ENCODE results near the gene JMJD1C.
A peak's percentile ranks its signal among the peaks of the same experiment; 100 is the strongest.

JMJD1C gene

GRCh38 chr10:63257778-63258177 is 208.0 kb downstream of the JMJD1C start:
- Histone ChIP-seq H3K4me2 (ENCODE audit: low read length) (0 out of 2 replicates have a peak overlapping the region, but pooled peaks have one; percentile 71), H3K4me3 (ENCODE audit: low read length) (no peak overlapping the region), H3K79me2 (ENCODE audit: low read length) (peaks cover 100% of the 10 kb centered on the region), H3K9me3 (ENCODE audit: insufficient read depth, low read length) (no peaks in the 10 kb centered on the region), H3K36me3 (replicated peaks; ENCODE audit: low read depth, low read length) (peaks cover 40% of the 10 kb centered on the region), H3K9ac (ENCODE audit: low read length) (no peak overlapping the region), H3K27me3 (ENCODE audit: low read depth, low read length) (no peaks in the 10 kb centered on the region), H4K20me1 (ENCODE audit: insufficient read depth, low read length) (peaks cover 77% of the 10 kb centered on the region), H3K27ac (ENCODE audit: low read length) (no peak overlapping the region), H2AFZ (ENCODE audit: low read depth, low read length) (no peak overlapping the region), H3K4me1 (ENCODE audit: low read length) (peaks cover 68% of the 10 kb centered on the region)
- no peak for TF ChIP-seq CTCF (IDR thresholded peaks at IDR 0.05; ENCODE audit: low read depth, low read length)

GRCh38 chr10:63256009-63256773 is 209.6 kb downstream of the JMJD1C start:
- Histone ChIP-seq H4K20me1 (ENCODE audit: insufficient read depth, low read length) (peaks cover 88% of the 10 kb centered on the region), H3K4me2 (ENCODE audit: low read length) (peak overlapping the region; percentile 29)
- TF ChIP-seq EZH2phosphoT487 (IDR thresholded peaks at IDR 0.05; ENCODE audit: low read depth), result no peak
- no peak for TF ChIP-seq CTCF (IDR thresholded peaks at IDR 0.05; ENCODE audit: low read depth, low read length)

GRCh38 chr10:63255316-63255715 is 210.5 kb downstream of the JMJD1C start:
- Histone ChIP-seq H3K27ac (ENCODE audit: low read length) (no peak overlapping the region), H4K20me1 (ENCODE audit: insufficient read depth, low read length) (peaks cover 97% of the 10 kb centered on the region), H2AFZ (ENCODE audit: low read depth, low read length) (no peak overlapping the region), H3K4me3 (ENCODE audit: low read length) (no peak overlapping the region), H3K4me2 (ENCODE audit: low read length) (no peak overlapping the region), H3K9me3 (ENCODE audit: insufficient read depth, low read length) (no peaks in the 10 kb centered on the region), H3K36me3 (replicated peaks; ENCODE audit: low read depth, low read length) (peaks cover 29% of the 10 kb centered on the region), H3K4me1 (ENCODE audit: low read length) (peaks cover 43% of the 10 kb centered on the region), H3K79me2 (ENCODE audit: low read length) (peaks cover 100% of the 10 kb centered on the region), H3K27me3 (ENCODE audit: low read depth, low read length) (no peaks in the 10 kb centered on the region), H3K9ac (ENCODE audit: low read length) (no peak overlapping the region)
- TF ChIP-seq CTCF (IDR thresholded peaks at IDR 0.05; ENCODE audit: low read depth, low read length) (no peak), EZH2phosphoT487 (IDR thresholded peaks at IDR 0.05; ENCODE audit: low read depth) (no peak)

More at GRCh38 chr10:63256009-63256773, 209.6 kb downstream of the JMJD1C start:
- H3K27me3 ChIP-seq (ENCODE audit: low read depth, low read length), result no peaks in the 10 kb centered on the region
- no peak overlapping the region for H2AFZ ChIP-seq (ENCODE audit: low read depth, low read length)
- H3K4me3 ChIP-seq (ENCODE audit: low read length), result no peak overlapping the region
- peaks cover 52% of the 10 kb centered on the region for H3K4me1 ChIP-seq (ENCODE audit: low read length)
- H3K9me3 ChIP-seq (ENCODE audit: insufficient read depth, low read length), result no peaks in the 10 kb centered on the region
- no peak overlapping the region for H3K9ac ChIP-seq (ENCODE audit: low read length)
- H3K36me3 ChIP-seq (replicated peaks; ENCODE audit: low read depth, low read length), result peaks cover 32% of the 10 kb centered on the region
- H3K79me2 ChIP-seq (ENCODE audit: low read length), result peaks cover 100% of the 10 kb centered on the region
- no peak overlapping the region for H3K27ac ChIP-seq (ENCODE audit: low read length)

DNA sequence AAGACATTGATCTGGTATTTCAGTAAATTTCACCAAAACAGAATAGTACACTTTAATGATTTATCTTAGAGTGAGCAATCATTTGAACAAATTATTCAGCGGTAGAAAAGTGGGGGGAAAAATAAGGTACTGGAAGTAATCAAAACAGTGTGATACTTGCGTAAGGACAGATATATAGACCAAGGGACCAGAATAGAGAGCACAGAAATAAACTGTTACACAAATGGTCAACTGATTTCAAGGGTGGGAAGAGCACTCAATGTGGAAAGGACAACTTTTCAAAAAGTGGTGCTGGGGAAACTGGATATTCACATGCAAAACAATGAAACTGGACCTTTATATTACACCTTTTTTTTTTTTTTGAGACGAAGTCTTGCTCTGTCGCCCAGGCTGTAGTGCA is 212.7 kb downstream of the JMJD1C start:
- Histone ChIP-seq H3K36me3 (replicated peaks; ENCODE audit: low read depth, low read length) (peaks cover 7% of the 10 kb centered on the region), H3K79me2 (ENCODE audit: low read length) (peaks cover 99% of the 10 kb centered on the region), H3K9ac (ENCODE audit: low read length) (no peak overlapping the region), H4K20me1 (ENCODE audit: insufficient read depth, low read length) (peaks cover 86% of the 10 kb centered on the region), H3K4me1 (ENCODE audit: low read length) (peaks cover 21% of the 10 kb centered on the region), H3K27ac (ENCODE audit: low read length) (no peak overlapping the region), H3K27me3 (ENCODE audit: low read depth, low read length) (no peaks in the 10 kb centered on the region), H2AFZ (ENCODE audit: low read depth, low read length) (no peak overlapping the region), H3K4me2 (ENCODE audit: low read length) (no peak overlapping the region), H3K9me3 (ENCODE audit: insufficient read depth, low read length) (no peaks in the 10 kb centered on the region), H3K4me3 (ENCODE audit: low read length) (no peak overlapping the region)
- no peak for TF ChIP-seq EZH2phosphoT487 (IDR thresholded peaks at IDR 0.05; ENCODE audit: low read depth)
- TF ChIP-seq CTCF (IDR thresholded peaks at IDR 0.05; ENCODE audit: low read depth, low read length), result no peak
